ENCODE measurements around the gene FAF1.
"Not testable (repeated sequence)": the region's sequence is repeated elsewhere in the genome, so short reads cannot be mapped to it uniquely, and the experiment has no call there.

Gene FAF1

DNA sequence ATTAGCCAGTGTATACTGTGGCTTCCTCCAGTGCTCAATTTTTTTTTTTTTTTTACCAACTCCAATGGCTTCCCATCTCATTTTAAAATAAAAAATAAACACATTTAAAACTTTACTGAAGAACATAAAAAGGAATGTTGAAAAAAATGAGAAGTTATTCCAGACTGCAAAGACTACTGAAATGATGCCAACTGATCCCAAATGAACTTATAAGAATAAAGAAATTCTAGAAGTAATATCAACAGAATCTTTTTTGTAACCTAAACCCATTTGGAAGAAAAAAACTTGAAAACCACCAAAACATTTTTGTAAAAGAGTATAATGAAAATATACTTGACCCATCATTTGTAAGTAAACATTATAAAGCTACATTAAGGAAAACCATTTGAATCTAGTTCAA lies 129.4 kb downstream of the FAF1 start:
- TF ChIP-seq EZH2 (IDR thresholded peaks at IDR 0.05) (no peak), FOXP2 (optimal IDR thresholded peaks at IDR 0.05; ENCODE audit: control extremely low read depth, extremely low read length, insufficient read depth) (no peak), POLR2AphosphoS5 (IDR thresholded peaks at IDR 0.05; ENCODE audit: borderline replicate concordance, low read depth, low read length) (no peak)
- H3K9me3 ChIP-seq (ENCODE audit: low read depth, low read length): no peaks in the 10 kb centered on the region

DNA sequence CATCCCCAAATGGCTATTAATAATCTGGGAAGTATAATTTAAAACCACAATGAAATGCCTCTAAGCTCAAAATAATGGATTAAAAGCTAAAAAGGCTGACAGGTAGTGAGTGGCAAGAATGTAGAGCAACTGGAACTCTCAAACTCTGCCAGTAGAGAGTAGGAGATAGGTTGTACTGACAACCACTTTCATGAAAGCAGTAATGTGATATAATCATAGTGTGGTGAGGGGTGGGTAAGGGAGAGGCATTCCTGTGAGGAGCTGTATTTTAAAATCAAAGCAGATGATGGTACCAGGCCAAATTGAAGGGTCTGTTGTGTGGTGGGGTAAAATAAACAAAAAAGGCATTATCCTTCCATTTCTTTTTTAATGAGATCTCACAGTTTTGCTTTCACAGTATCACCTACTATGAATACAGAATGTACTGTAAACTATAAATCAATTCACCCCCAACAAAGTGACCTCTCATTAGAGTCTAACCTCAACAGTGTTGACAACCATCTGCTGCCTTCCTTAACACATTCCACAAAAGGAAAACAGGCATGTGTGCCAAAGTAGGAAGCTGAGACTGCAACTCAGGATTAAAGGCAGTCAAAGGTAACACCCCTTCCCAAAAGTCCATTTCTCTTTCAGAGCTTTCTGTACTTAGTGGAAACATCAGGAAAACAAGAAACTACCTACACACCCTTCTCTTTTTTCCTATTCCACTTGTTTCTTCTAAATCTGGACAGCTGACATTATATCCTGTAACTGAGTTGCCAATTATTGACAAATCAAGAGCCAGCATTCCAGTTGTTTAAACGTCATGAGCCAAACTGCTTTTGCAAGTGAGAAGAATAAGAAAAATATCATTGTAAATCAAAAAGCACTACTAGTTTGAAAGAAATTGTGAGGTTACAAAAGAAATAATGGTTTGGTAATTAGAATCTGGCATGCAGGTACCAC lies 130.8 kb downstream of the FAF1 start:
- Histone ChIP-seq H3K27ac (no peak overlapping the region), H3K9ac (ENCODE audit: insufficient read length) (no peak overlapping the region), H3K36me3 (ENCODE audit: insufficient read depth, low read length) (no peaks in the 10 kb centered on the region; the same call in 1 of the 2 replicates), H3K4me3 (no peak overlapping the region), H3K9me3 (ENCODE audit: low read depth, low read length) (no peaks in the 10 kb centered on the region)
- no peak for TF ChIP-seq POLR2AphosphoS5 (IDR thresholded peaks at IDR 0.05; ENCODE audit: borderline replicate concordance, low read depth, low read length)
- TF ChIP-seq EZH2 (IDR thresholded peaks at IDR 0.05): no peak
- TF ChIP-seq FOXP2 (optimal IDR thresholded peaks at IDR 0.05; ENCODE audit: control extremely low read depth, extremely low read length, insufficient read depth): no peak
- no peak for DNase-seq (ENCODE audit: low read depth, low spot score)

More for the DNA sequence above, 129.4 kb downstream of the FAF1 start:
- H3K27ac ChIP-seq: no peak overlapping the region
- no peaks in the 10 kb centered on the region; the same call in 1 of the 2 replicates for H3K36me3 ChIP-seq (ENCODE audit: insufficient read depth, low read length)
- no peak overlapping the region for H3K4me3 ChIP-seq
- no peak for DNase-seq (ENCODE audit: low read depth, low spot score)
- no peak overlapping the region for H3K9ac ChIP-seq (ENCODE audit: insufficient read length)

DNA sequence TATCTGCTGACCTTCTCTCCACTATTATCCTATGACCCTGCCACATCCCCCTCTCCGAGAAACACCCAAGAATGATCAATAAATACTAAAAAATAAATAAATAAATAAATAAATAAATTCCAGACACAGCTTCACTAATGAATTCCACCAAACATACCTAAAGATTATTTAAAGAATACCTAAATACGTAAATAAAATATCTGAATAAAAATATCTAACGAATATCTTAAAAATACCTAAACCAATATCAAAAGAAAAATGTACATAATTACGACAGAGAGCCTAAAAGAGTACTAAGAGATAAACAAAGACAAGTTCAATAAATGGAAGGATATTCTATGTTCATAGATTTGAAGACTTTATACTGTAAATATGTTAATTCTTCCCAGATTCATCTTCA lies 132.5 kb downstream of the FAF1 start:
- DNase-seq (ENCODE audit: low read depth, low spot score): no peak
- H3K9ac ChIP-seq (ENCODE audit: insufficient read length): no peak overlapping the region
- no peak overlapping the region for H3K27ac ChIP-seq
- TF ChIP-seq POLR2AphosphoS5 (IDR thresholded peaks at IDR 0.05; ENCODE audit: borderline replicate concordance, low read depth, low read length) (no peak), FOXP2 (optimal IDR thresholded peaks at IDR 0.05; ENCODE audit: control extremely low read depth, extremely low read length, insufficient read depth) (no peak), EZH2 (IDR thresholded peaks at IDR 0.05) (no peak)
- no peaks in the 10 kb centered on the region for H3K36me3 ChIP-seq (ENCODE audit: insufficient read depth, low read length)
- no peak overlapping the region for H3K4me3 ChIP-seq
- no peaks in the 10 kb centered on the region for H3K9me3 ChIP-seq (ENCODE audit: low read depth, low read length)

DNA sequence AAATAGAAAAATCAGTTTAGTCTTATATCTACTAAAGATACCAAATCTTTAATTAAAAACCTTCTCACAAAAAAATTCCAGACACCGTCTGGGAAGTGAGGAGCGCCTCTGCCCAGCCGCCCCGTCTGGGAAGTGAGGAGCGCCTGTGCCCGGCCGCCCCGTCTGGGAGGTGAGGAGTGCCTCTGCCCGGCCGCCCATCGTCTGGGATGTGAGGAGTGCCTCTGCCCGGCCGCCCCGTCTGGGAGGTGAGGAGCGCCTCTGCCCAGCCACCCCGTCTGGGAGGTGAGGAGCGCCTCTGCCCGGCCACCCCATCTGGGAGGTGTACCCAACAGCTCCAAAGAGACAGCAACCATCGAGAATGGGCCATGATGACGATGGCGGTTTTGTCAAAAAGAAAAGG lies 133.3 kb downstream of the FAF1 start:
- DNase-seq (ENCODE audit: low read depth, low spot score); H3K36me3 ChIP-seq (ENCODE audit: insufficient read depth, low read length); H3K4me3 ChIP-seq; H3K9me3 ChIP-seq (ENCODE audit: low read depth, low read length); H3K9ac ChIP-seq (ENCODE audit: insufficient read length); H3K27ac ChIP-seq: not testable (repeated sequence)

DNA sequence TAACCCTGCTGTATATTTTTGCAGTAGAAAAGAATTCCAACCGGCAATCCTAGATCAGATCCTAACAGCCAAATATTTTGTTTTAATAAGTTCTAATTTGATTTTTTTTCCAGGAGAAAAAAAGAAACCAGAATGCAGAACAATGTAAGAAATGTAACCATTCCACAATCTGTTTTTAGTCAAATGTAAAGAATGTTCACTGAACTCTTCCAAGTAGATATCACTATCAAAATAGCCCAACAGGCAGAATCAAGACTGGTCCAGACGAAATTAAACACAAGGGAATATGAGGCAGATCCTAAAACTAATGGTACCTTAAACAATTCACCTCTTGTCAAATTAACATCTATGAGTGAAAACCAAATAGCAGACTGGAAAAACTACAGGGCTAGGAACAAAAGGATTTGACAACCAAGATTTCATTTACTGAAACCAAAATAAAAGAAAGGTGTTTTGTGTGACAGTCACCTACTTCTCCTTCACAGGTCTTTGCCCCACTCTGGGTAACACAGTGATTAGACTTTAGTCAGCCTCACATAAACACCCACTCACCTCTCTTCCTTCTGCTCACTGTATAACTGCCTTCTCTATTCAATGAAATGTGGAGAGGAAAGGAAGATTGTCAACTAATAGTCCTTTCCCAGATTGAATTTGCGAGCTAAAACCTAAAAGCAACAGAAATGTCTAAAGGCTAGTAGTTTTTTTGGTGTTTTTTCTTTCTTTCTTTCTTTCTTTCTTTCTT lies 137.9 kb downstream of the FAF1 start:
- no peaks in the 10 kb centered on the region for H3K36me3 ChIP-seq (ENCODE audit: insufficient read depth, low read length)
- peak overlapping the region; percentile 77 for H3K27ac ChIP-seq
- TF ChIP-seq EZH2 (IDR thresholded peaks at IDR 0.05) (no peak), FOXP2 (optimal IDR thresholded peaks at IDR 0.05; ENCODE audit: control extremely low read depth, extremely low read length, insufficient read depth) (no peak), POLR2AphosphoS5 (IDR thresholded peaks at IDR 0.05; ENCODE audit: borderline replicate concordance, low read depth, low read length) (no peak)
- H3K4me3 ChIP-seq: no peak overlapping the region
- DNase-seq (ENCODE audit: low read depth, low spot score): no peak
- H3K9ac ChIP-seq (ENCODE audit: insufficient read length): no peak overlapping the region
- H3K9me3 ChIP-seq (ENCODE audit: low read depth, low read length): no peaks in the 10 kb centered on the region; the same call in 1 of the 2 replicates

DNA sequence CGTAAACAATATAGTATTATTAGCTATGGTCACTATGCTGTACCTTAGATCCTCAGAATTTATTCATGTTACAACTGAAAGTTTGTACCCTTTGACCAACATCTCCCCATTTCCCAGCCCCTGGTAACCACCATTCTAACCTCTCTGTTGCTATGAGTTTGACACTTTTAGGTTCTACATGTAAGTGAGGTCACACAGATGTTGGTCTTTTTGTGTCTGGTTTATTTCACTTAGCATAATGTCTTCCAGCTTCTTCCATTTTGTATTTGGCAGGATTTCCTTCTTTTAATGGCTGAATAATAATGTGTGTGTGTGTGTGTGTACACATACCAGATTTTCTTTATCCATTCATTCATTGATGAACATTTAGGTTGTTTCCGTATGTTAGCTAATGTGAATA lies 139.5 kb downstream of the FAF1 start:
- H3K27ac ChIP-seq: no peak overlapping the region
- TF ChIP-seq FOXP2 (optimal IDR thresholded peaks at IDR 0.05; ENCODE audit: control extremely low read depth, extremely low read length, insufficient read depth): no peak
- no peak for TF ChIP-seq EZH2 (IDR thresholded peaks at IDR 0.05)
- no peak for TF ChIP-seq POLR2AphosphoS5 (IDR thresholded peaks at IDR 0.05; ENCODE audit: borderline replicate concordance, low read depth, low read length)
- H3K4me3 ChIP-seq: no peak overlapping the region
- no peak for DNase-seq (ENCODE audit: low read depth, low spot score)
- no peak overlapping the region for H3K9ac ChIP-seq (ENCODE audit: insufficient read length)
- H3K9me3 ChIP-seq (ENCODE audit: low read depth, low read length): no peaks in the 10 kb centered on the region; the same call in 1 of the 2 replicates
- 0 out of 2 replicates have a peak, but pooled peaks cover 4% of the 10 kb centered on the region for H3K36me3 ChIP-seq (ENCODE audit: insufficient read depth, low read length)

DNA sequence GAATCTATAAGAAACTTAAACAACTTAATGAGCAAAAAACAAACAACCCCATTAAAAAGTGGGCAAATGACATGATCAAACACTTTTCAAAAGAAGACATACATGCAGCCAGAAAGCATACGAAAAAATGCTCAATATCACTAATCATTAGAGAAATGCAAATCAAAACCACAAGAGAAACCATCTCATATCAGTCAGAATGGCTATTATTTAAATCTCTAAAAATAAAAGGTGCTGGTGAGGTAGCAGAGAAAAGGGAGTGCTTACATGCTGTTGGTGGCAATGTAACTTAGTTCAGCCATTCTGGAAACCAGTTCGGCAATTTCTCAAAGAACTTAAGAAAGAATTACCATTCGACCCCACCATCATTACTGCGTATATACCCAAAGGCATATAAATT lies 147.7 kb downstream of the FAF1 start:
- Histone ChIP-seq H3K27ac (no peak overlapping the region), H3K9ac (ENCODE audit: insufficient read length) (no peak overlapping the region), H3K4me3 (no peak overlapping the region), H3K36me3 (ENCODE audit: insufficient read depth, low read length) (0 out of 2 replicates have a peak, but pooled peaks cover 6% of the 10 kb centered on the region), H3K9me3 (ENCODE audit: low read depth, low read length) (peaks cover 3% of the 10 kb centered on the region; the same call in 1 of the 2 replicates)
- no peak for TF ChIP-seq POLR2AphosphoS5 (IDR thresholded peaks at IDR 0.05; ENCODE audit: borderline replicate concordance, low read depth, low read length)
- no peak for TF ChIP-seq FOXP2 (optimal IDR thresholded peaks at IDR 0.05; ENCODE audit: control extremely low read depth, extremely low read length, insufficient read depth)
- no peak for TF ChIP-seq EZH2 (IDR thresholded peaks at IDR 0.05)
- no peak for DNase-seq (ENCODE audit: low read depth, low spot score)

DNA sequence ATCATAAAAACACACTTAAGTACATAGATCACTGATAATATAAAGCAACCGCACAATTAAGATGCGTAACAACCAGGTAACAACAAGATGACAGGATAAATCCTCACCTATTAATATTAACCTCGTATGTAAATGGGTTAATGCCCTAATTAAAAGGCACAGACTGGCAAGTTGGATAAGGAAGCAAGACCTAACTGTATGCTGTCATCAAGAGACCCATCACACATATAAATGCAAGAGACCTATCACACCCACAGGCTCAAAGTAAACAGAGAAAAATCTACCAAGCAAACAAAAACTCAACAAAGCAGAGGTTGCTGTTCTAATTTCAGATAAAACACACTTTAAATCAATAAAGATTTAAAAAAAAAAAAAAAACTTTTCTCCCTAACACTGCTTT lies 151.8 kb downstream of the FAF1 start:
- Histone ChIP-seq H3K9ac (ENCODE audit: insufficient read length) (no peak overlapping the region), H3K9me3 (ENCODE audit: low read depth, low read length) (peaks cover 3% of the 10 kb centered on the region; the same call in 1 of the 2 replicates), H3K4me3 (no peak overlapping the region), H3K36me3 (ENCODE audit: insufficient read depth, low read length) (0 out of 2 replicates have a peak, but pooled peaks cover 3% of the 10 kb centered on the region), H3K27ac (no peak overlapping the region)
- no peak for DNase-seq (ENCODE audit: low read depth, low spot score)
- no peak for TF ChIP-seq POLR2AphosphoS5 (IDR thresholded peaks at IDR 0.05; ENCODE audit: borderline replicate concordance, low read depth, low read length)
- no peak for TF ChIP-seq FOXP2 (optimal IDR thresholded peaks at IDR 0.05; ENCODE audit: control extremely low read depth, extremely low read length, insufficient read depth)
- no peak for TF ChIP-seq EZH2 (IDR thresholded peaks at IDR 0.05)

Measured in SK-N-MC (cell line).